H1 (cell line): Measurements from ENCODE around the gene PRDM15. TPM values are rescaled to one million over a fixed set of nuclear protein-coding genes. Genes with fewer than 3 reads are reported as not detected.

Experiments
- CTCF ChIA-PET: fragments of 300-600 bp; sonication (Branson Sonifier 250); formaldehyde crosslinking; loops from one replicate; lab custom pipeline; 2021; ENCODE audit not compliant: partially characterized antibody; lab: Charles Lee
- POLR2A ChIA-PET: fragments of 300-600 bp; sonication (Branson Sonifier 250); formaldehyde crosslinking; loops from one replicate; lab custom pipeline; 2021; ENCODE audit warnings: inconsistent platforms; ENCODE audit not compliant: partially characterized antibody; lab: Charles Lee
- DNase-seq, 2 experiments: peaks; one replicate each; pipeline versions ENCODE4 v3.0.0 to v3.0.0-alpha.2; 2010 to 2022; ENCODE audit warnings: low spot score in 2 of 2, low read depth in 1 of 2, mixed read lengths in 1 of 2
- FAIRE-seq: peaks from 2 replicates; lab custom pipeline; 2011; peaks lifted over from hg19 to GRCh38; lab: Jason Lieb, UNC
- H2AFZ ChIP-seq: 2 replicates; pipeline ENCODE4 v1.8.1; 2012; ENCODE audit warnings: low read length, inconsistent platforms
- H2AK5ac ChIP-seq: 2 replicates; pipeline ENCODE4 v1.6.1; 2013; ENCODE audit warnings: low read depth, low read length
- H2BK120ac ChIP-seq: replicated peaks from 2 replicates; pipeline ENCODE3; 2013; ENCODE audit warnings: low read depth, low read length, inconsistent platforms
- H2BK12ac ChIP-seq: 2 replicates; pipeline ENCODE4 v1.6.1; 2013; ENCODE audit warnings: low read depth, low read length
- H2BK15ac ChIP-seq: 2 replicates; pipeline ENCODE4 v1.6.1; 2013; ENCODE audit warnings: low read length
- H2BK20ac ChIP-seq: 2 replicates; pipeline ENCODE4 v1.6.1; 2013; ENCODE audit warnings: low read length
- H2BK5ac ChIP-seq: 2 replicates; pipeline ENCODE4 v1.6.1; 2013; ENCODE audit warnings: low read depth, low read length
- H3K14ac ChIP-seq: 2 replicates; pipeline ENCODE4 v1.6.1; 2013; ENCODE audit warnings: inconsistent platforms; ENCODE audit not compliant: insufficient read length
- H3K18ac ChIP-seq: 2 replicates; pipeline ENCODE4 v1.6.1; 2013; ENCODE audit warnings: low read length; ENCODE audit errors: extremely low read depth
- H3K23ac ChIP-seq: 2 replicates; pipeline ENCODE4 v1.6.1; 2013; ENCODE audit warnings: inconsistent platforms; ENCODE audit not compliant: insufficient read length
- H3K23me2 ChIP-seq: 2 replicates; pipeline ENCODE4 v1.6.1; 2013; ENCODE audit warnings: low read depth, low read length
- H3K27ac ChIP-seq: 2 replicates; pipeline ENCODE4 v1.6.1; 2011; ENCODE audit warnings: low read depth, low read length, inconsistent platforms
- H3K27me3 ChIP-seq, 4 experiments: replicated peaks in 1 of 4; 1 replicate in 1 of 4; 2 replicates in 3 of 4; pipeline versions ENCODE4 v1.6.1 to v1.8.1; 2011 to 2013; ENCODE audit warnings: low read length in 3 of 4, mild to moderate bottlenecking in 3 of 4, inconsistent platforms in 2 of 4, mixed read lengths in 2 of 4, moderate library complexity in 1 of 4; ENCODE audit not compliant: control insufficient read depth in 3 of 4, insufficient read depth in 3 of 4; ENCODE audit errors: extremely low read depth in 1 of 4
- H3K36me3 ChIP-seq, 4 experiments: 2 replicates each; pipeline versions ENCODE4 v1.6.1 to v1.8.1; 2011 to 2013; ENCODE audit warnings: mild to moderate bottlenecking in 4 of 4, low read length in 3 of 4, moderate library complexity in 2 of 4, control low read depth in 1 of 4, inconsistent platforms in 1 of 4; ENCODE audit not compliant: insufficient read depth in 4 of 4, control insufficient read depth in 2 of 4
- H3K4ac ChIP-seq: replicated peaks from 2 replicates; pipeline ENCODE3; 2013; ENCODE audit warnings: low read length, low read depth, mixed read lengths, inconsistent platforms; ENCODE audit not compliant: insufficient read length
- H3K4me1 ChIP-seq, 4 experiments: replicated peaks in 1 of 4; 1 replicate in 1 of 4; 2 replicates in 3 of 4; pipeline versions ENCODE4 v1.6.1 to v1.8.1; 2011 to 2013; ENCODE audit warnings: low read length in 3 of 4, inconsistent platforms in 2 of 4, mixed read lengths in 1 of 4; ENCODE audit not compliant: insufficient read depth in 4 of 4, control insufficient read depth in 3 of 4
- H3K4me2 ChIP-seq, 2 experiments: 2 replicates each; pipeline versions ENCODE4 v1.6.1 to v1.8.1; 2011 to 2013; ENCODE audit warnings: low read depth in 2 of 2, low read length in 2 of 2, control low read depth in 1 of 2, inconsistent platforms in 1 of 2, mild to moderate bottlenecking in 1 of 2; ENCODE audit not compliant: insufficient read depth in 1 of 2
- H3K4me3 ChIP-seq, 4 experiments: fragments of 200-600, 300-600 bp in 1 of 4; sonication (generic), shearing (Covaris generic), sonication (Bioruptor Twin) in 1 of 4; 2 replicates each; pipeline versions ENCODE4 v1.5.1 to v1.8.1; 2011 to 2016; ENCODE audit warnings: low read length in 4 of 4, low read depth in 3 of 4, control low read depth in 2 of 4, inconsistent platforms in 2 of 4, mild to moderate bottlenecking in 2 of 4, mixed read lengths in 1 of 4, moderate library complexity in 1 of 4; ENCODE audit not compliant: insufficient read depth in 2 of 4; ENCODE audit errors: extremely low read depth in 1 of 4
- H3K56ac ChIP-seq: replicated peaks from 2 replicates; pipeline ENCODE3; 2013; ENCODE audit warnings: low read depth, mild to moderate bottlenecking, mixed read lengths, low read length, inconsistent platforms; ENCODE audit not compliant: insufficient read length
- H3K79me1 ChIP-seq: 2 replicates; pipeline ENCODE4 v1.6.1; 2013; ENCODE audit warnings: low read depth, low read length, control low read depth
- H3K79me2 ChIP-seq, 2 experiments: 2 replicates each; pipeline versions ENCODE4 v1.6.1 to v1.8.1; 2012 to 2013; ENCODE audit warnings: low read length in 2 of 2, mild to moderate bottlenecking in 2 of 2, inconsistent platforms in 1 of 2; ENCODE audit not compliant: insufficient read depth in 2 of 2, control insufficient read depth in 1 of 2
- H3K9ac ChIP-seq, 4 experiments: replicated peaks in 1 of 4; 1 replicate in 1 of 4; 2 replicates in 3 of 4; pipeline versions ENCODE4 v1.6.1 to v1.8.1; 2011 to 2013; ENCODE audit warnings: low read depth in 3 of 4, low read length in 3 of 4, control low read depth in 2 of 4, mild to moderate bottlenecking in 2 of 4, moderate library complexity in 2 of 4, inconsistent platforms in 1 of 4; ENCODE audit errors: extremely low read depth in 1 of 4
- H3K9me3 ChIP-seq, 2 experiments: 2 replicates each; pipeline versions ENCODE4 v1.6.1 to v1.8.1; 2012 to 2013; ENCODE audit warnings: mild to moderate bottlenecking in 2 of 2, moderate library complexity in 2 of 2, control low read depth in 1 of 2, inconsistent platforms in 1 of 2, low read depth in 1 of 2, low read length in 1 of 2, mixed read lengths in 1 of 2; ENCODE audit not compliant: insufficient read depth in 2 of 2
- H4K20me1 ChIP-seq, 2 experiments: replicated peaks in 1 of 2; 2 replicates each; pipeline versions ENCODE3 to v1.8.1; 2011 to 2013; ENCODE audit warnings: inconsistent platforms in 2 of 2, low read length in 2 of 2, mild to moderate bottlenecking in 1 of 2; ENCODE audit not compliant: insufficient read depth in 2 of 2, control insufficient read depth in 1 of 2
- H4K5ac ChIP-seq: 2 replicates; pipeline ENCODE4 v1.6.1; 2013; ENCODE audit warnings: low read length, low read depth, mixed read lengths, inconsistent platforms; ENCODE audit not compliant: insufficient read length
- H4K8ac ChIP-seq: 2 replicates; pipeline ENCODE4 v1.8.0; 2013; ENCODE audit warnings: mild to moderate bottlenecking, moderate library complexity, low read length, inconsistent platforms; ENCODE audit not compliant: insufficient read depth; ENCODE audit errors: extremely low read depth
- H4K91ac ChIP-seq: replicated peaks from 2 replicates; pipeline ENCODE3; 2013; ENCODE audit warnings: low read length, mixed read lengths, inconsistent platforms; ENCODE audit not compliant: insufficient read length
- SIN3A ChIP-seq, 2 experiments: IDR thresholded peaks in 1 of 2; conservative IDR thresholded peaks in 1 of 2; 2 replicates each; pipeline ENCODE4 v1.6.1; 2011 to 2012; ENCODE audit warnings: low read length in 2 of 2, improper control_type of control experiment in 1 of 2, low read depth in 1 of 2, mild to moderate bottlenecking in 1 of 2
- WGBS, 2 experiments: shearing (Covaris generic) in 1 of 2; methylation state at CpG; one replicate each; pipeline versions ENCODE4 v1.1.6 to v1.1.7; 2013 to 2015; ENCODE audit warnings: low lambda C conversion rate in 2 of 2, mixed read lengths in 2 of 2, inconsistent platforms in 1 of 2, low coverage in 1 of 2, missing lambda C conversion rate in 1 of 2; ENCODE audit not compliant: insufficient replicate concordance in 2 of 2, insufficient coverage in 1 of 2, insufficient read length in 1 of 2; ENCODE audit errors: extremely low coverage in 1 of 2, missing lambda C conversion rate in 1 of 2; 5-methylcytosine and 5-hydroxymethylcytosine counted together
- polyA plus RNA-seq, 7 experiments: library from polyadenylated mRNA; depleted of rRNA in 3 of 7; stranded (reverse) in 5 of 7; unstranded in 2 of 7; fragments of >200 nt in 5 of 7; fragments of 200-250 nt in 2 of 7; gene quantifications; 1 replicate in 5 of 7; 2 replicates in 1 of 7; 4 replicates in 1 of 7; pipeline versions ENCODE4 v1.2.1 to v1.2.3, GENCODE V29; 2011 to 2013; ENCODE audit warnings: missing spikeins in 2 of 7, mixed read lengths in 2 of 7
- total RNA-seq: library from RNA; stranded (reverse); fragmentation: NEBNext Ultra II Directional; extraction: Animal tissue kit (Norgen Biotek cat#: 25700); gene quantifications from 2 replicates; pipeline ENCODE4 v1.2.1, GENCODE V29; 2021

PRDM15 gene
- total and polyA plus RNA-seq, 2 of the 8 experiments (the other 6 are each of a cell fraction or from before 2014, with no cell fraction given): 9.7 to 10.5 TPM

DNA sequence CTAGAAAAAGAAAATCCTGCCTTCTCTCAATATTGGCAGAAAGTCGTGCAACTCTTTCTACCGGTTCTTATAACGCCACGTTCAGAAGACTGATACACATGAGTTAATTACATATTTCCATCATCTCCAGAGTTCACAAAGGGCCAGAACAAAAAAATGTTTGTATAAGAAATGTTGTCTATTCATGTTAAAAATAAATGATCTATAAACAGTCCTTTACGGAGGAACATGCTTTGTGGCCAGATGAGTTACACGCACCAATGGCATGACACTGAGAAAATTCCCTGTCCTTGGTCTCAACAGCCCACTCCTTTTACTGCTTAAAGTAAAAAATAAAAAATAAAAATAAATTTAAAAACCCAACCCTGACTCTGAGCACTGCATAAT lies 45.2 kb upstream of the PRDM15 start:
- H3K79me1 ChIP-seq: no peaks in the 10 kb centered on the region; the same call in 1 of the 2 replicates
- no peak overlapping the region for H4K91ac ChIP-seq
- H4K8ac ChIP-seq: no peak overlapping the region
- H3K4me2 ChIP-seq: no peak overlapping the region
- no peaks in the 10 kb centered on the region for H3K23me2 ChIP-seq
- H2BK20ac ChIP-seq: no peak overlapping the region
- no peak overlapping the region for H2BK15ac ChIP-seq
- H2AK5ac ChIP-seq: no peak overlapping the region
- H2BK5ac ChIP-seq: no peak overlapping the region
- H3K4me1 ChIP-seq: peaks cover 4 to 16% (median 9%) of the 10 kb centered on the region in 4 experiments
- POLR2A ChIA-PET: interaction anchor here (1.7 kb wide), 1 partner anchor 11 kb away, joined by 4 read pairs; no protein-coding TSS in a partner anchor
- no peaks in the 10 kb centered on the region for H3K27me3 ChIP-seq
- H2AFZ ChIP-seq: no peak overlapping the region
- H3K18ac ChIP-seq: no peak overlapping the region
- no peak overlapping the region for H3K14ac ChIP-seq
- H3K79me2 ChIP-seq: no peaks in the 10 kb centered on the region
- no peak overlapping the region for H3K4ac ChIP-seq
- 93% methylated on average over 6 of the region's 6 CpGs; no CpG with 5 or more reads in 1 of the 2 experiments for WGBS, 2 experiments
- no peaks in the 10 kb centered on the region for H3K9me3 ChIP-seq
- TF ChIP-seq SIN3A (conservative IDR thresholded peaks at IDR 0.05 in 1 of 2, IDR thresholded peaks at IDR 0.05 in 1 of 2; ENCODE audit: low read depth in 1 of 2, low read length in 2 of 2): no peak
- TF ChIP-seq, all 59 proteins: peak for 0
- H3K36me3 ChIP-seq: no peaks in the 10 kb centered on the region
- no peaks in the 10 kb centered on the region for H4K20me1 ChIP-seq
- no peak overlapping the region for H3K23ac ChIP-seq
- no peak for FAIRE-seq
- H4K5ac ChIP-seq: no peak overlapping the region
- H2BK120ac ChIP-seq: no peak overlapping the region
- no peak overlapping the region for H3K9ac ChIP-seq
- CTCF ChIA-PET: interaction anchor here (0.6 to 2.0 kb wide), 4 partner anchors 9 to 370 kb away, joined by 3 to 6 read pairs (median 4); no protein-coding TSS in a partner anchor
- no peak overlapping the region for H3K4me3 ChIP-seq
- no peak overlapping the region for H3K56ac ChIP-seq
- H3K27ac ChIP-seq: no peak overlapping the region
- DNase-seq: no peak
- H2BK12ac ChIP-seq: no peak overlapping the region
